ENCODE measurements around the gene CD82. TPM values are rescaled to one million over a fixed set of nuclear protein-coding genes. Genes with fewer than 3 reads are reported as not detected.

The CD82 gene
- total and polyA plus RNA-seq, 2 of the 13 experiments (the other 11 are each of a cell fraction or from before 2014, with no cell fraction given): 0.05 TPM; not detected in 1

- no peak for TF ChIP-seq ZBTB4 (CRISPR knock-in tag; IDR thresholded peaks at IDR 0.05; ENCODE audit: borderline replicate concordance)
- TF ChIP-seq, protein P1, sequence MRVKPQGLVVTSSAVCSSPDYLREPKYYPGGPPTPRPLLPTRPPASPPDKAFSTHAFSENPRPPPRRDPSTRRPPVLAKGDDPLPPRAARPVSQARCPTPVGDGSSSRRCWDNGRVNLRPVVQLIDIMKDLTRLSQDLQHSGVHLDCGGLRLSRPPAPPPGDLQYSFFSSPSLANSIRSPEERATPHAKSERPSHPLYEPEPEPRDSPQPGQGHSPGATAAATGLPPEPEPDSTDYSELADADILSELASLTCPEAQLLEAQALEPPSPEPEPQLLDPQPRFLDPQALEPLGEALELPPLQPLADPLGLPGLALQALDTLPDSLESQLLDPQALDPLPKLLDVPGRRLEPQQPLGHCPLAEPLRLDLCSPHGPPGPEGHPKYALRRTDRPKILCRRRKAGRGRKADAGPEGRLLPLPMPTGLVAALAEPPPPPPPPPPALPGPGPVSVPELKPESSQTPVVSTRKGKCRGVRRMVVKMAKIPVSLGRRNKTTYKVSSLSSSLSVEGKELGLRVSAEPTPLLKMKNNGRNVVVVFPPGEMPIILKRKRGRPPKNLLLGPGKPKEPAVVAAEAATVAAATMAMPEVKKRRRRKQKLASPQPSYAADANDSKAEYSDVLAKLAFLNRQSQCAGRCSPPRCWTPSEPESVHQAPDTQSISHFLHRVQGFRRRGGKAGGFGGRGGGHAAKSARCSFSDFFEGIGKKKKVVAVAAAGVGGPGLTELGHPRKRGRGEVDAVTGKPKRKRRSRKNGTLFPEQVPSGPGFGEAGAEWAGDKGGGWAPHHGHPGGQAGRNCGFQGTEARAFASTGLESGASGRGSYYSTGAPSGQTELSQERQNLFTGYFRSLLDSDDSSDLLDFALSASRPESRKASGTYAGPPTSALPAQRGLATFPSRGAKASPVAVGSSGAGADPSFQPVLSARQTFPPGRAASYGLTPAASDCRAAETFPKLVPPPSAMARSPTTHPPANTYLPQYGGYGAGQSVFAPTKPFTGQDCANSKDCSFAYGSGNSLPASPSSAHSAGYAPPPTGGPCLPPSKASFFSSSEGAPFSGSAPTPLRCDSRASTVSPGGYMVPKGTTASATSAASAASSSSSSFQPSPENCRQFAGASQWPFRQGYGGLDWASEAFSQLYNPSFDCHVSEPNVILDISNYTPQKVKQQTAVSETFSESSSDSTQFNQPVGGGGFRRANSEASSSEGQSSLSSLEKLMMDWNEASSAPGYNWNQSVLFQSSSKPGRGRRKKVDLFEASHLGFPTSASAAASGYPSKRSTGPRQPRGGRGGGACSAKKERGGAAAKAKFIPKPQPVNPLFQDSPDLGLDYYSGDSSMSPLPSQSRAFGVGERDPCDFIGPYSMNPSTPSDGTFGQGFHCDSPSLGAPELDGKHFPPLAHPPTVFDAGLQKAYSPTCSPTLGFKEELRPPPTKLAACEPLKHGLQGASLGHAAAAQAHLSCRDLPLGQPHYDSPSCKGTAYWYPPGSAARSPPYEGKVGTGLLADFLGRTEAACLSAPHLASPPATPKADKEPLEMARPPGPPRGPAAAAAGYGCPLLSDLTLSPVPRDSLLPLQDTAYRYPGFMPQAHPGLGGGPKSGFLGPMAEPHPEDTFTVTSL (CRISPR knock-in tag; IDR thresholded peaks at IDR 0.05; ENCODE audit: borderline replicate concordance): no peak
Measured at GRCh38 chr11:44566952-44567875, 1.8 kb downstream of the CD82 start (continued).
